Measurements from ENCODE around the gene BICDL1.

BICDL1 gene

GRCh38 chr12:120054293-120054692 is 65.3 kb downstream of the BICDL1 start:
- Histone ChIP-seq H3K4me3 (ENCODE audit: low read length, poor library complexity, severe bottlenecking) (no peak overlapping the region), H3K79me2 (ENCODE audit: insufficient read depth, low read length) (no peaks in the 10 kb centered on the region), H3K4me2 (ENCODE audit: low read depth, low read length, poor library complexity, severe bottlenecking) (no peak overlapping the region), H3K4me1 (ENCODE audit: insufficient read depth, low read length, poor library complexity, severe bottlenecking) (no peaks in the 10 kb centered on the region), H3F3A (ENCODE audit: low read depth) (no peaks in the 10 kb centered on the region), H3K9me3 (ENCODE audit: insufficient read depth, low read depth, low read length) (no peaks in the 10 kb centered on the region), H3K36me3 (ENCODE audit: insufficient read depth, low read length) (no peaks in the 10 kb centered on the region), H4K20me1 (ENCODE audit: insufficient read depth, low read length, poor library complexity, severe bottlenecking) (no peaks in the 10 kb centered on the region), H3K27me3 (ENCODE audit: insufficient read depth, low read length, poor library complexity, severe bottlenecking) (no peaks in the 10 kb centered on the region), H3K9me2 (replicated peaks; ENCODE audit: low read depth, low read length) (no peaks in the 10 kb centered on the region), H2AFZ (ENCODE audit: low read length) (no peak overlapping the region), H3K9ac (ENCODE audit: low read depth, low read length, poor library complexity, severe bottlenecking) (no peak overlapping the region)
- TF ChIP-seq, protein P1, sequence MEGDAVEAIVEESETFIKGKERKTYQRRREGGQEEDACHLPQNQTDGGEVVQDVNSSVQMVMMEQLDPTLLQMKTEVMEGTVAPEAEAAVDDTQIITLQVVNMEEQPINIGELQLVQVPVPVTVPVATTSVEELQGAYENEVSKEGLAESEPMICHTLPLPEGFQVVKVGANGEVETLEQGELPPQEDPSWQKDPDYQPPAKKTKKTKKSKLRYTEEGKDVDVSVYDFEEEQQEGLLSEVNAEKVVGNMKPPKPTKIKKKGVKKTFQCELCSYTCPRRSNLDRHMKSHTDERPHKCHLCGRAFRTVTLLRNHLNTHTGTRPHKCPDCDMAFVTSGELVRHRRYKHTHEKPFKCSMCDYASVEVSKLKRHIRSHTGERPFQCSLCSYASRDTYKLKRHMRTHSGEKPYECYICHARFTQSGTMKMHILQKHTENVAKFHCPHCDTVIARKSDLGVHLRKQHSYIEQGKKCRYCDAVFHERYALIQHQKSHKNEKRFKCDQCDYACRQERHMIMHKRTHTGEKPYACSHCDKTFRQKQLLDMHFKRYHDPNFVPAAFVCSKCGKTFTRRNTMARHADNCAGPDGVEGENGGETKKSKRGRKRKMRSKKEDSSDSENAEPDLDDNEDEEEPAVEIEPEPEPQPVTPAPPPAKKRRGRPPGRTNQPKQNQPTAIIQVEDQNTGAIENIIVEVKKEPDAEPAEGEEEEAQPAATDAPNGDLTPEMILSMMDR (conservative IDR thresholded peaks at IDR 0.05; ENCODE audit: low read length), result no peak
- no peak for TF ChIP-seq EZH2phosphoT487 (IDR thresholded peaks at IDR 0.05; ENCODE audit: borderline replicate concordance)

DNA sequence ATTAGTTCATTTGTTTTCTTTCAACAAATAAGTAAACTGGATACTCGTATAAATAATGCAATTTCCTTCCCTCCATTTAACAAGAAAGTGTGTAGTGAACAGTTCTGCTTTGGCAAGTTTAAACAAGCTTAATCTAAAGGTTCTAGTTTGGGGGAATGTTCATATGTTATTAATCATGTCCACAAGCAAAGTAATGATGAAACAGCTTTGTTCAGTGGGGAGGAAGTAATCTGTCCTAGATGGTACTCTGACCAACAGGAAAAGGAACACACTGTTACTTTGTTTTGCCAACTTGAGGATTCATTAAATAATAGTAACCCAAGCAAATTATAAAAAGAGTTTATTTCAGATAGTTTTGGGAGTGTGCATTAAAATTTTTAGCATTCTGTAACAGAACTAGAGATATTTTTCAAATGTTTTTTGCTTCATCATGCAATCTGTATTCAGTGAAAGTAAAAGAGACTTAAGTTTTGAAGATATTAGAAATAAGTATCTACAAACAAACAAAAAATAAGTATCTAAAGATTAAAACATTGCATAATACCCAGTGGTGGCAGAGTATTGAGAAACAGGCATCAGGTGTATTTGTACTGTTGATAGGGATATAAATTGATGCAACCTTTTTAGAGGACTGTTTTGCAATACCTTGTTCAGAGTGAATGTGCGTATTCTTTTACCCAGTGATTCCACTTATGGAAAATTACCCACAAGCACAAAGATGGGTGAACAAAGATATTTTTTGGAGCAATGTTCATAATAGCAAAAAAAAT is 66.4 kb downstream of the BICDL1 start:
- Histone ChIP-seq H3K9me3 (ENCODE audit: insufficient read depth, low read depth, low read length) (no peaks in the 10 kb centered on the region), H3K79me2 (ENCODE audit: insufficient read depth, low read length) (no peaks in the 10 kb centered on the region), H3K9ac (ENCODE audit: low read depth, low read length, poor library complexity, severe bottlenecking) (no peak overlapping the region), H3K4me3 (ENCODE audit: low read length, poor library complexity, severe bottlenecking) (no peak overlapping the region), H3K27me3 (ENCODE audit: insufficient read depth, low read length, poor library complexity, severe bottlenecking) (no peaks in the 10 kb centered on the region), H4K20me1 (ENCODE audit: insufficient read depth, low read length, poor library complexity, severe bottlenecking) (no peaks in the 10 kb centered on the region), H3K36me3 (ENCODE audit: insufficient read depth, low read length) (no peaks in the 10 kb centered on the region), H3K4me1 (ENCODE audit: insufficient read depth, low read length, poor library complexity, severe bottlenecking) (no peaks in the 10 kb centered on the region), H2AFZ (ENCODE audit: low read length) (no peak overlapping the region), H3K4me2 (ENCODE audit: low read depth, low read length, poor library complexity, severe bottlenecking) (no peak overlapping the region), H3F3A (ENCODE audit: low read depth) (no peaks in the 10 kb centered on the region), H3K9me2 (replicated peaks; ENCODE audit: low read depth, low read length) (no peaks in the 10 kb centered on the region)
- TF ChIP-seq, protein P1 (conservative IDR thresholded peaks at IDR 0.05; ENCODE audit: low read length), result no peak
- TF ChIP-seq EZH2phosphoT487 (IDR thresholded peaks at IDR 0.05; ENCODE audit: borderline replicate concordance), result no peak

DNA sequence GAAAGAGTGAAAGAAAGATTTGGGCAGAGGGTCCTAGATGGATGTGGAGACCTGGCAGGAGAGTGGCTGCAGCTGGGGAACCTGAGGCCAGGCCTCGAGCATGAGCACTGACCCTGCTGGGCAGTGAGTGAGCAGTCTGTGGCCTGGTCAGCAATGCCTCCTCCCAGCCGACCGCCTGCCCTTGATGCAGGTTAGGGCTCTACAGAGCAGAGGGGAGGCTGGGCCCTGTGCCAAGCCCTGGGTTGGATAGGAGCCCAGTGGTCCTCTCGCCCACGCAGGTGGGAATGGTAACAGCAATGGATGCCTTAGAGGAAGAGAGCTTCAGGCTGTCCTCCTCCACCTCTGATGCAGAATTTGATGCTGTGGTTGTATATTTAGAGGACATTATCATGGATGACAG is 67.7 kb downstream of the BICDL1 start:
- Histone ChIP-seq H3K27me3 (ENCODE audit: insufficient read depth, low read length, poor library complexity, severe bottlenecking) (no peaks in the 10 kb centered on the region), H3K36me3 (ENCODE audit: insufficient read depth, low read length) (no peaks in the 10 kb centered on the region), H3K4me1 (ENCODE audit: insufficient read depth, low read length, poor library complexity, severe bottlenecking) (no peaks in the 10 kb centered on the region), H3F3A (ENCODE audit: low read depth) (no peaks in the 10 kb centered on the region), H2AFZ (ENCODE audit: low read length) (no peak overlapping the region), H3K9me2 (replicated peaks; ENCODE audit: low read depth, low read length) (no peaks in the 10 kb centered on the region), H3K4me3 (ENCODE audit: low read length, poor library complexity, severe bottlenecking) (no peak overlapping the region), H3K9ac (ENCODE audit: low read depth, low read length, poor library complexity, severe bottlenecking) (no peak overlapping the region), H3K9me3 (ENCODE audit: insufficient read depth, low read depth, low read length) (no peaks in the 10 kb centered on the region), H3K79me2 (ENCODE audit: insufficient read depth, low read length) (no peaks in the 10 kb centered on the region), H3K4me2 (ENCODE audit: low read depth, low read length, poor library complexity, severe bottlenecking) (no peak overlapping the region), H4K20me1 (ENCODE audit: insufficient read depth, low read length, poor library complexity, severe bottlenecking) (no peaks in the 10 kb centered on the region)
- TF ChIP-seq, protein P1 (conservative IDR thresholded peaks at IDR 0.05; ENCODE audit: low read length), result no peak
- TF ChIP-seq EZH2phosphoT487 (IDR thresholded peaks at IDR 0.05; ENCODE audit: borderline replicate concordance), result no peak
